Chondrocyte (in vitro differentiated cells): ENCODE results near the gene BBS12. TPM values are rescaled to one million over a fixed set of nuclear protein-coding genes. Genes with fewer than 3 reads are reported as not detected.
A peak's percentile ranks its signal among the peaks of the same experiment; 100 is the strongest.

Experiments
- DNase-seq: peaks from one replicate; pipeline ENCODE4 v3.0.0; 2021; ENCODE audit warnings: mixed read lengths, low spot score
- H3K27ac Mint-ChIP-seq: one replicate; pipeline ENCODE4 v1.8.0; 2021; ENCODE audit warnings: mild to moderate bottlenecking, moderate library complexity, mixed read lengths; ENCODE audit not compliant: unreplicated experiment
- H3K27me3 Mint-ChIP-seq: 2 replicates; pipeline ENCODE4 v1.8.0; 2021; ENCODE audit warnings: low read depth, mixed read lengths
- H3K36me3 Mint-ChIP-seq: 2 replicates; pipeline ENCODE4 v1.8.0; 2021; ENCODE audit warnings: low read depth, mixed read lengths
- H3K4me1 Mint-ChIP-seq: 2 replicates; pipeline ENCODE4 v1.8.0; 2021; ENCODE audit warnings: low read depth, mild to moderate bottlenecking, mixed read lengths
- H3K4me3 Mint-ChIP-seq: one replicate; pipeline ENCODE4 v1.8.0; 2021; ENCODE audit warnings: mild to moderate bottlenecking, moderate library complexity, mixed read lengths; ENCODE audit not compliant: unreplicated experiment
- H3K9me3 Mint-ChIP-seq: 2 replicates; pipeline ENCODE4 v1.8.0; 2021; ENCODE audit warnings: low read depth, mixed read lengths
- total RNA-seq: library from RNA; stranded (reverse); gene quantifications from 3 replicates; pipeline ENCODE4 v1.2.1, GENCODE V29; 2021
- TF ChIP-seq, protein P1 (sequence below): fragments of 200-600 bp; sonication (generic); IDR thresholded peaks from 2 replicates; pipeline ENCODE4 v1.5.0; 2021; ENCODE audit warnings: antibody characterized with exemption, mild to moderate bottlenecking, moderate library complexity

BBS12 gene
- total RNA-seq, 1 donor from 2014 or later = 3.3 TPM

DNA sequence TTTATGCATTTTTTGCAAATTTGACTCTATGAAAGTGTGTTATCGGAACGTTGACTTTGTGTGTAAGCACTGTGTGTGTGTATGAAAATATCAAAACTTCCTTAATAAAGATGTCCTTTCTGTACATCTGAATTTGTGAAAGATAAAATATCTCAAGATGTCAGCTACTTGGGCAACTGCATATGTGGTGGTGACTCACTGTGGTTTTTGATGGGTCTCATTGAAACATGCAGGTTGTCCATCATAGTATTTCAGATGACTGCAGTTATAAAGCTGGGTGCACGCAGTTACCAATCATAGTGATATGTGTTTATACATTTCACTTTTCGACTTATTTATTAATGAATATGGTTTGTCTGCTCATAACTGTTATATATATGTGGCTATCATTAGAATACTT is 19.7 kb upstream of the BBS12 start:
- Mint-ChIP-seq H3K9me3 (no peaks in the 10 kb centered on the region), H3K4me3 (no peak overlapping the region), H3K27me3 (no peaks in the 10 kb centered on the region), H3K27ac (no peak overlapping the region), H3K4me1 (peaks cover 15% of the 10 kb centered on the region), H3K36me3 (no peaks in the 10 kb centered on the region)
- DNase-seq = no peak
- TF ChIP-seq, protein P1, sequence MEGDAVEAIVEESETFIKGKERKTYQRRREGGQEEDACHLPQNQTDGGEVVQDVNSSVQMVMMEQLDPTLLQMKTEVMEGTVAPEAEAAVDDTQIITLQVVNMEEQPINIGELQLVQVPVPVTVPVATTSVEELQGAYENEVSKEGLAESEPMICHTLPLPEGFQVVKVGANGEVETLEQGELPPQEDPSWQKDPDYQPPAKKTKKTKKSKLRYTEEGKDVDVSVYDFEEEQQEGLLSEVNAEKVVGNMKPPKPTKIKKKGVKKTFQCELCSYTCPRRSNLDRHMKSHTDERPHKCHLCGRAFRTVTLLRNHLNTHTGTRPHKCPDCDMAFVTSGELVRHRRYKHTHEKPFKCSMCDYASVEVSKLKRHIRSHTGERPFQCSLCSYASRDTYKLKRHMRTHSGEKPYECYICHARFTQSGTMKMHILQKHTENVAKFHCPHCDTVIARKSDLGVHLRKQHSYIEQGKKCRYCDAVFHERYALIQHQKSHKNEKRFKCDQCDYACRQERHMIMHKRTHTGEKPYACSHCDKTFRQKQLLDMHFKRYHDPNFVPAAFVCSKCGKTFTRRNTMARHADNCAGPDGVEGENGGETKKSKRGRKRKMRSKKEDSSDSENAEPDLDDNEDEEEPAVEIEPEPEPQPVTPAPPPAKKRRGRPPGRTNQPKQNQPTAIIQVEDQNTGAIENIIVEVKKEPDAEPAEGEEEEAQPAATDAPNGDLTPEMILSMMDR = no peak

DNA sequence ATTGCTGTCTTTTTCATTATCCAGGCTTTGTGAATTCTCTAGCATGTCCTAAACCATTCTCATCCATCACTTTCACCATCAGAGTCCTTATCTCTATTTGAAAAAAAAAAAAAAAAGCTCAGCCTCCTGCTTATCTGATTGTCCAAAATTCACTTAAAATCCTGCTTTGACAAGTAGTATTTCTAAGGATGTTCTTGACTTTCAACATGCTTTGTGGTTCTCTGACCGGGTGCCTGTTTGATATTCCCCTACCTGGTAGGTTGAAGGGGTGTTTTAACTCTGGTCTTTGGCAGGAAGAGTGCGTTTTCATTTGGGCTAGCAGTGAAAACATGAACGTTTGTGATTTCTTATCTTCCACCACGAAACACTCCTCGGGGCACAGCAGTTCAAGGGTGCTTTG is 17.3 kb upstream of the BBS12 start:
- TF ChIP-seq, protein P1 = no peak
- Mint-ChIP-seq H3K9me3 (no peaks in the 10 kb centered on the region), H3K27ac (no peak overlapping the region), H3K36me3 (no peaks in the 10 kb centered on the region), H3K4me1 (peaks cover 12% of the 10 kb centered on the region), H3K27me3 (no peaks in the 10 kb centered on the region), H3K4me3 (no peak overlapping the region)
- DNase-seq = no peak

DNA sequence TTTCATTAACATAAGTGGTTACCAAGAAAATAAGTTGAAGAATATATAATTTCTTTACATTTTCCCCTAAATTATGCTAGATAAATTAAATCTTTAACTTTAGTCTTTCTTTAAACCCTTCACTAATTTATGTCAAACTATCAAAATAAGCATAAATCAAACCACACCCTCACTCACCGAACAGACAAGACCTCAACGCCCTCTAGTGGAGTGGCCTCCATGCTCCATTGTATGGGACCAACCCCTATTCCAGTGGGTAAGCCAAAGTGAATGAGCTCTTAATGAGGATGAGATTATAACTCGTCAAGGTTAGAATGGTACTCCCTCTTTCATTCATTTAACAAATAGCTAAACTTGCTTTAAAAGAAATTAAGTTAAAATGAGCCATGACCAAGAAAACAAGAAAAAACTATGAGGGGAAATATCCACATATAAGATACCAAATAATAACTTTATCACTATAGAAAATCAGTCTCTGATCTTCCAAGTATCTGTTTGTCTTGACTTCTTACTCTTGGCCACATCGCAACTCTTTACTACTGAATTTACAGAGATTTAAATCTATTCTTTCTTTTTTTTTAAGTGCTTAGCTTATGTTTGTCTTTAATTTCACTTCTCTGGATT is 15.6 kb upstream of the BBS12 start:
- Mint-ChIP-seq H3K4me3 (no peak overlapping the region), H3K4me1 (peaks cover 2% of the 10 kb centered on the region), H3K9me3 (no peaks in the 10 kb centered on the region), H3K36me3 (no peaks in the 10 kb centered on the region), H3K27me3 (no peaks in the 10 kb centered on the region), H3K27ac (no peak overlapping the region)
- TF ChIP-seq, protein P1 = peak; percentile 95
- no peak for DNase-seq

DNA sequence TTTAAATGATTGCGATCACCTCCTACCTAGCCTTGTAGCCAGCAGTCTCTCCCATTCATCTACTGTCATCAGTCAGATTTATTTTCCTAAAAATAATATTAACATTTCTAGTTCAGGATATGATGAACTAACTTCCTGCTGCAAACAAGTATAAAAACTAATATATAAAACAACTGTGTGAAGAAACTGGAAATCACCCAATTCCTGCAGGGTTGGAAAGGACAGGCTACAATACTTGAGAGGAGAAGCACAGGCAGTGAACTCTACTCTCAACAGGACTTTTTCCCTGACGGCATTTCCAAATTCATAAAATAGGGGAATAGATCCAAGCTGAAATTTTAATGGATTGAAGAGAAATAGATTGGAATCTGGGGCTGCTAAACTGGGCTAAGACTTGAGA is 14.2 kb upstream of the BBS12 start:
- Mint-ChIP-seq H3K4me1 (peaks cover 2% of the 10 kb centered on the region), H3K9me3 (no peaks in the 10 kb centered on the region), H3K4me3 (no peak overlapping the region), H3K36me3 (no peaks in the 10 kb centered on the region), H3K27ac (no peak overlapping the region), H3K27me3 (no peaks in the 10 kb centered on the region)
- DNase-seq = no peak
- TF ChIP-seq, protein P1 = no peak

DNA sequence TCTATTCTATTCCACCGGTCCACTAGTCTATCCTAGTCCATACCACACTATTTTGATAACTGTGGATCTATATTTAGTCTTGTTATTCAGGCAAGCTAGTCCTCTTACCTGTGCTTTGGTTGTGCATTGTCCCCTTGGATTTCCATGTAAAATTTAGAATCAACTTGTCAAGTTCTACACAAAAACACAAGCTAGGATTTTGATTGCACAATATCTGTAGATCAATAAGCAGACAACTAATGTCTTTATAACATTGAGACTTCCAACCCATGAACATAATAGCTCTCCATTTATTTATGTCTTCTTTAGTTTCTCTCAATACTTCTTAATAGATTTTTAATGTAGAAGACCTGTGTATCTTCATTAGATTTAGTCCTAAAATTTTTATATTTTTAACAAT is 10.2 kb upstream of the BBS12 start:
- H3K27me3 Mint-ChIP-seq = no peaks in the 10 kb centered on the region
- H3K36me3 Mint-ChIP-seq = no peaks in the 10 kb centered on the region
- H3K4me3 Mint-ChIP-seq = no peak overlapping the region
- no peak for DNase-seq
- H3K9me3 Mint-ChIP-seq = no peaks in the 10 kb centered on the region
- no peak overlapping the region for H3K27ac Mint-ChIP-seq
- no peaks in the 10 kb centered on the region for H3K4me1 Mint-ChIP-seq
- TF ChIP-seq, protein P1 = no peak
